Immature natural killer cell (primary cell): ENCODE results near the gene HMX1. TPM values are rescaled to one million over a fixed set of nuclear protein-coding genes. Genes with fewer than 3 reads are reported as not detected.

Experiments
- DNase-seq, 3 donors: peaks; one replicate each; pipeline ENCODE4 v3.0.0; 2022; ENCODE audit warnings: mixed read lengths in 1 of 3
- H3K27ac Mint-ChIP-seq, 6 donors: one replicate each; pipeline ENCODE4 v1.8.0; 2020; ENCODE audit warnings: mixed read lengths in 6 of 6, mild to moderate bottlenecking in 5 of 6, inconsistent platforms in 4 of 6, moderate library complexity in 3 of 6
- H3K27me3 Mint-ChIP-seq, 3 donors: one replicate each; pipeline ENCODE4 v1.8.0; 2020 to 2021; ENCODE audit warnings: low read depth in 3 of 3, mild to moderate bottlenecking in 3 of 3, mixed read lengths in 3 of 3, moderate library complexity in 3 of 3, inconsistent platforms in 1 of 3
- H3K36me3 Mint-ChIP-seq, 3 donors: one replicate each; pipeline ENCODE4 v1.8.0; 2020; ENCODE audit warnings: mixed read lengths in 3 of 3, inconsistent platforms in 2 of 3, mild to moderate bottlenecking in 2 of 3
- H3K4me1 Mint-ChIP-seq, 2 donors: one replicate each; pipeline ENCODE4 v1.8.0; 2020; ENCODE audit warnings: inconsistent platforms in 2 of 2, mild to moderate bottlenecking in 2 of 2, mixed read lengths in 2 of 2, moderate library complexity in 1 of 2
- H3K4me3 Mint-ChIP-seq, 5 donors: one replicate each; pipeline ENCODE4 v1.8.0; 2020; ENCODE audit warnings: mild to moderate bottlenecking in 5 of 5, mixed read lengths in 5 of 5, inconsistent platforms in 3 of 5, moderate library complexity in 3 of 5
- H3K9me3 Mint-ChIP-seq, 6 donors: one replicate each; pipeline ENCODE4 v1.8.0; 2020; ENCODE audit warnings: mild to moderate bottlenecking in 6 of 6, mixed read lengths in 6 of 6, inconsistent platforms in 4 of 6, moderate library complexity in 3 of 6
- polyA plus RNA-seq, 3 donors: library from polyadenylated mRNA; unstranded; fragments of 300-500 nt; fragmentation: Illumina TruSeq; gene quantifications; one replicate each; pipeline ENCODE4 v1.2.3, GENCODE V29; 2021

Gene HMX1
- polyA plus RNA-seq, 3 donors from 2014 or later: not detected

DNA sequence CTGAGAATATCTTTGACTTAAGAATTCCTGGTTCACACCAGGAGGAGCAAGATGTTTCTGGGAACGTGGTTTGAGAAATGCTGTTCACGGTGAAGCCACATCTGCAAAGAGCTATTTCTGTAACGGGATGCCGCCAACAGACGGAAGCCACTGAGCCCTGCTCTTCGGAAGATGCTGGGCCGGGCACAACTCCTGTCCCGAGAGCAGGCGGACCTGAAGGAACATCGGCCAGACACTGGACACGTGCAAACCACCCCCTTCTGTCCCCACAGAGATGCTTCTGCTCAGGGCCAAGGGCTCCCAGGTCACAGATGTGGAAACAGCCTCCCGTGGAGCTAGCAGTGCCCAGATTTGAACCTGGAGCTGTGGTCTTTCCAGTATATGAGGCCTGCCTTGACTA is 24.3 kb downstream of the HMX1 start:
- H3K36me3 Mint-ChIP-seq: no peaks in the 10 kb centered on the region
- no peak overlapping the region for H3K4me3 Mint-ChIP-seq
- no peak overlapping the region for H3K27ac Mint-ChIP-seq
- peaks cover 0 to 2% (median 0%) of the 10 kb centered on the region in 6 donors for H3K9me3 Mint-ChIP-seq
- DNase-seq: no peak
- no peaks in the 10 kb centered on the region for H3K4me1 Mint-ChIP-seq
- H3K27me3 Mint-ChIP-seq: peaks cover 4 to 8% (median 5%) of the 10 kb centered on the region in 3 donors

- no peak for DNase-seq
- no peaks in the 10 kb centered on the region for H3K4me1 Mint-ChIP-seq
- H3K36me3 Mint-ChIP-seq: no peaks in the 10 kb centered on the region
- H3K9me3 Mint-ChIP-seq: peaks cover 0 to 2% (median 0%) of the 10 kb centered on the region in 6 donors
- H3K27me3 Mint-ChIP-seq: peaks cover 4 to 6% (median 4%) of the 10 kb centered on the region in 3 donors
- no peak overlapping the region for H3K27ac Mint-ChIP-seq
- H3K4me3 Mint-ChIP-seq: no peak overlapping the region
These were observed 24.8 kb downstream of the HMX1 start for GRCh38 chr4:8846826-8847225.

DNA sequence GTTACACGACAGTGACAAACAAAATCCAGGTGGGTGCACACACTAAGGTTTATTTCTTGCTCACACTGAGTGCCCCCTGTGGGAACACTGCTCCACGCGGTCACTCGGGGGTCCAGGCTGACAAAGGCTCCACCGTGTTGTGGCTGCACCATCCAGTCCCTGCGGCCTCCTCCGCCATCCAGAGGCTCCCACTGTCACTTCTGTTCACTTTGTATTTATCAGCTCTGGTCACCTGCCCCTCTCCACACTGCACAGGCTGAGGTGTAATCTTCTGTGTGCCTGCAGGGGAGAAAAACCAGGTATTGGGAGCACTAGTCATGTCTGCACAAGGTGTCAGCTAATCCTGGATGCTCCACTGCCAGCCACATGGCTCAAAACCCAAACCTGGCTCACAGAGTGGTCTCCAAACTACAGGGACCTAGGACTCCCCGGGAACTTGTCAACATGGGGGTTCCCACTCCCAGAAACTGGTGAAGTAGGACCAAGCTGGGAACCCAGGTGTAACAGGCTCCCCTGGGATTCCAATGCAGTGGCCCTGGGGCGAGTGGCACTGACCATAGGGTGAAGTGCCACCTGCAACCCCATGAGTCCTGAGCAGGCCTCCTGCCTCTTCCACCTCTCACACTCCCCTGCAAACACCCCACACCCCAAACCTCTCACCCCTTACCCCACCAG is 25.5 kb downstream of the HMX1 start:
- no peak for DNase-seq
- no peak overlapping the region for H3K4me3 Mint-ChIP-seq
- no peaks in the 10 kb centered on the region for H3K36me3 Mint-ChIP-seq

GRCh38 chr4:8844976-8845690 is 26.5 kb downstream of the HMX1 start:
- DNase-seq: no peak
- Mint-ChIP-seq H3K27ac (no peak overlapping the region), H3K9me3 (peaks cover 0 to 2% (median 0%) of the 10 kb centered on the region in 6 donors), H3K4me3 (no peak overlapping the region), H3K27me3 (peaks cover 2 to 6% (median 4%) of the 10 kb centered on the region in 3 donors), H3K36me3 (no peaks in the 10 kb centered on the region), H3K4me1 (no peaks in the 10 kb centered on the region)

More for the DNA sequence above, 25.5 kb downstream of the HMX1 start:
- Mint-ChIP-seq H3K27ac (no peak overlapping the region), H3K27me3 (peaks cover 2 to 6% (median 4%) of the 10 kb centered on the region in 3 donors), H3K4me1 (no peaks in the 10 kb centered on the region), H3K9me3 (peaks cover 0 to 2% (median 0%) of the 10 kb centered on the region in 6 donors)

GRCh38 chr4:8843597-8843996 is 28.0 kb downstream of the HMX1 start:
- Mint-ChIP-seq H3K27ac (no peak overlapping the region), H3K9me3 (no peaks in the 10 kb centered on the region), H3K27me3 (peaks cover 2 to 6% (median 4%) of the 10 kb centered on the region in 3 donors), H3K36me3 (no peaks in the 10 kb centered on the region), H3K4me1 (no peaks in the 10 kb centered on the region), H3K4me3 (no peak overlapping the region)
- no peak for DNase-seq

- Mint-ChIP-seq H3K27ac (no peak overlapping the region), H3K27me3 (peaks cover 2 to 6% (median 4%) of the 10 kb centered on the region in 3 donors), H3K36me3 (no peaks in the 10 kb centered on the region), H3K4me3 (no peak overlapping the region), H3K9me3 (no peaks in the 10 kb centered on the region), H3K4me1 (no peaks in the 10 kb centered on the region)
- DNase-seq: no peak
These were observed 29.0 kb downstream of the HMX1 start for GRCh38 chr4:8842614-8843013.

- DNase-seq: no peak
- Mint-ChIP-seq H3K4me1 (no peaks in the 10 kb centered on the region), H3K27me3 (peaks cover 2 to 6% (median 6%) of the 10 kb centered on the region in 3 donors), H3K36me3 (no peaks in the 10 kb centered on the region), H3K27ac (no peak overlapping the region), H3K4me3 (no peak overlapping the region), H3K9me3 (no peaks in the 10 kb centered on the region)
These were observed 29.9 kb downstream of the HMX1 start for GRCh38 chr4:8841678-8842268.

- DNase-seq: no peak
- H3K4me3 Mint-ChIP-seq: no peak overlapping the region
- H3K9me3 Mint-ChIP-seq: no peaks in the 10 kb centered on the region
- peaks cover 0 to 8% (median 6%) of the 10 kb centered on the region in 3 donors for H3K27me3 Mint-ChIP-seq
- no peak overlapping the region for H3K27ac Mint-ChIP-seq
- no peaks in the 10 kb centered on the region for H3K4me1 Mint-ChIP-seq
- H3K36me3 Mint-ChIP-seq: no peaks in the 10 kb centered on the region
These were observed 30.7 kb downstream of the HMX1 start for GRCh38 chr4:8840816-8841455.

- Mint-ChIP-seq H3K4me3 (no peak overlapping the region), H3K9me3 (no peaks in the 10 kb centered on the region), H3K4me1 (no peaks in the 10 kb centered on the region), H3K27ac (no peak overlapping the region), H3K36me3 (no peaks in the 10 kb centered on the region), H3K27me3 (peaks cover 0 to 8% (median 4%) of the 10 kb centered on the region in 3 donors)
- no peak for DNase-seq
These were observed 31.4 kb downstream of the HMX1 start for GRCh38 chr4:8840006-8840793.

DNA sequence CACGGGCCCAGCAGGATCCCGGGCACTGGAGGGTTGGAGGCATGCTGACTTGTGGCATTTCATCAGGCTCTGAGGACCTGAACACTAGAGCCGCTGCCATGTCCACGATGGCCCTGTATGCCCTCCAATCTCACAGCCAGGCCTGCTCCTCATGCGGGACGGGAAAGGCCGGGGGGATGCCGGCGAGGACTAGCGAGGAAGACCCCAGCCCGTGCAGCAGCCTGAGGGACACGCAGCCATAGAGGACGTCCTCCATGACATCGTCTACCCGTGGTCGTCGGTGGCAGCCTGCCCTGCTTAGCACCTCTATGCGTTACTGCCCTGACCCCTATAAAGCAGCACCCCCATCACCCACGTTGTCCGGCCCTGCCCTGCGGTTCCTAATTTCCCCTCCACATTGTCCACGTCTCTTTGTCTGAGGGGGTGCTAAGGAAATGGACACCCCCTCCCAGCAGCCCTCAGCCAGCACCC is 32.6 kb downstream of the HMX1 start:
- H3K27me3 Mint-ChIP-seq: peaks cover 0 to 7% (median 2%) of the 10 kb centered on the region in 3 donors
- H3K27ac Mint-ChIP-seq: no peak overlapping the region
- no peak for DNase-seq

GRCh38 chr4:8838296-8838960 is 33.2 kb downstream of the HMX1 start:
- no peak for DNase-seq
- Mint-ChIP-seq H3K27me3 (peaks cover under 1 to 4% (median 2%) of the 10 kb centered on the region in 3 donors), H3K27ac (no peak overlapping the region), H3K4me1 (no peaks in the 10 kb centered on the region), H3K36me3 (no peaks in the 10 kb centered on the region), H3K4me3 (no peak overlapping the region), H3K9me3 (no peaks in the 10 kb centered on the region)

More for the DNA sequence above, 32.6 kb downstream of the HMX1 start:
- H3K36me3 Mint-ChIP-seq: no peaks in the 10 kb centered on the region
- H3K4me3 Mint-ChIP-seq: no peak overlapping the region
- H3K9me3 Mint-ChIP-seq: no peaks in the 10 kb centered on the region
- no peaks in the 10 kb centered on the region for H3K4me1 Mint-ChIP-seq

DNA sequence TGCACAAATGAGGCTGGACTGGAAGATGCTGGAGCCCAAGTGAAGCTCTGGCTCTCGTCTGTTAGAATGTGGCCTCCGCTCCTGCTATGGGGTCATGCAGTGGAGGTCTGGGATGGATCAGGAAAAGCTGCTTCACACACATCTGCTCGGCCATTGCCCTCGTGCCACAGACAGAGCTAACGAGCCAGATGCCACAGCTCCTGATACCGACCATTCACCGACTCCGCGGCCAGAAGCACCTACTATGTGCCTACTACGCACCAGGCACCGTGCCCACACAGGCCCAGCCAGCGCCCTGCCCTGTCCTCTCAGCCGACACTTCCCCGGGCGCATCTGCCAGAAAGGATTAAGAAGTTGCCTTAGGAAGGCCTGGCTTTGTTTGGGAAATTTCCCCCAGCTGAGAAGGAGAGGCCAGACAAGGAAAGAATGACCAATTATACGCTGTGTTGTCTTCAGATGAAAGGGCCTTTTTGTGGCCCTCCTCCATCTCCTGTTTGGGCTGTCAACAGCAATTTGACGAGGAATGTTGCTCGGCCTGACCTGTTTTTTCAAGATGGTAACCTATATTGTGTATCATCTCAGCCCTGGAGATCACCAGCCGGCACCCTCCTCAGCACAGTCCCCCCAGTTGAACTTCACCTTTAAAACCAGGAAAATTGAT is 34.3 kb downstream of the HMX1 start:
- Mint-ChIP-seq H3K9me3 (no peaks in the 10 kb centered on the region), H3K27ac (peak overlapping the region in 1 of 6 donors; percentile 20), H3K4me3 (no peak overlapping the region), H3K36me3 (no peaks in the 10 kb centered on the region), H3K4me1 (no peaks in the 10 kb centered on the region), H3K27me3 (peaks cover 0 to 4% (median 2%) of the 10 kb centered on the region in 3 donors)
- DNase-seq: no peak
